Tongue (tissue), 2 donors: Measurements from ENCODE around the gene CDK11A. TPM values are rescaled to one million over a fixed set of nuclear protein-coding genes. Genes with fewer than 3 reads are reported as not detected.
"Not testable (repeated sequence)": the region's sequence is repeated elsewhere in the genome, so short reads cannot be mapped to it uniquely, and the experiment has no call there.

Experiments used
- DNase-seq: peaks from one replicate; pipeline ENCODE4 v3.0.0-alpha.2; 2015
- total RNA-seq: library from RNA; depleted of rRNA; stranded (reverse); fragments of >200 nt; gene quantifications from one replicate; pipeline ENCODE4 v1.2.3, GENCODE V29; 2014

CDK11A gene
- total RNA-seq, 1 donor from 2014 or later, result 17.5 TPM

- no peak for DNase-seq
Observed at GRCh38 chr1:1754051-1754815, 30.1 kb upstream of the CDK11A start.

- no peak for DNase-seq
Observed at GRCh38 chr1:1753607-1754005, 29.4 kb upstream of the CDK11A start.

GRCh38 chr1:1752636-1753606 is 28.8 kb upstream of the CDK11A start:
- DNase-seq, result peak; percentile 57

GRCh38 chr1:1752190-1752589 is 28.0 kb upstream of the CDK11A start:
- DNase-seq, result peak; percentile 48

GRCh38 chr1:1749941-1750340 is 25.8 kb upstream of the CDK11A start:
- not testable (repeated sequence) for DNase-seq

- DNase-seq, result no peak
Observed at GRCh38 chr1:1748686-1749321, 24.6 kb upstream of the CDK11A start.

GRCh38 chr1:1746566-1746909 is 22.4 kb upstream of the CDK11A start:
- DNase-seq, result not testable (repeated sequence)

- peak; percentile 82 for DNase-seq
Observed at GRCh38 chr1:1745651-1746565, 21.8 kb upstream of the CDK11A start.

GRCh38 chr1:1742529-1742928 is 18.4 kb upstream of the CDK11A start:
- DNase-seq, result not testable (repeated sequence)

- not testable (repeated sequence) for DNase-seq
Observed at GRCh38 chr1:1741013-1741412, 16.9 kb upstream of the CDK11A start.

GRCh38 chr1:1738799-1739337 is 14.7 kb upstream of the CDK11A start:
- not testable (repeated sequence) for DNase-seq

GRCh38 chr1:1737675-1738590 is 13.8 kb upstream of the CDK11A start:
- not testable (repeated sequence) for DNase-seq

GRCh38 chr1:1732381-1732780 is 8.2 kb upstream of the CDK11A start:
- DNase-seq, result no peak

- no peak for DNase-seq
Observed at GRCh38 chr1:1730870-1731269, 6.7 kb upstream of the CDK11A start.

GRCh38 chr1:1730230-1730629 is 6.1 kb upstream of the CDK11A start:
- not testable (repeated sequence) for DNase-seq

GRCh38 chr1:1729116-1729816 is 5.1 kb upstream of the CDK11A start:
- DNase-seq, result not testable (repeated sequence)

- DNase-seq, result not testable (repeated sequence)
Observed at GRCh38 chr1:1728308-1729005, 4.3 kb upstream of the CDK11A start.

GRCh38 chr1:1727131-1727651 is 3.0 kb upstream of the CDK11A start:
- DNase-seq, result peak; percentile 46

GRCh38 chr1:1726088-1726487 is 1.9 kb upstream of the CDK11A start:
- not testable (repeated sequence) for DNase-seq
